ENCODE results near the gene BIN1.

The BIN1 gene, protein sequence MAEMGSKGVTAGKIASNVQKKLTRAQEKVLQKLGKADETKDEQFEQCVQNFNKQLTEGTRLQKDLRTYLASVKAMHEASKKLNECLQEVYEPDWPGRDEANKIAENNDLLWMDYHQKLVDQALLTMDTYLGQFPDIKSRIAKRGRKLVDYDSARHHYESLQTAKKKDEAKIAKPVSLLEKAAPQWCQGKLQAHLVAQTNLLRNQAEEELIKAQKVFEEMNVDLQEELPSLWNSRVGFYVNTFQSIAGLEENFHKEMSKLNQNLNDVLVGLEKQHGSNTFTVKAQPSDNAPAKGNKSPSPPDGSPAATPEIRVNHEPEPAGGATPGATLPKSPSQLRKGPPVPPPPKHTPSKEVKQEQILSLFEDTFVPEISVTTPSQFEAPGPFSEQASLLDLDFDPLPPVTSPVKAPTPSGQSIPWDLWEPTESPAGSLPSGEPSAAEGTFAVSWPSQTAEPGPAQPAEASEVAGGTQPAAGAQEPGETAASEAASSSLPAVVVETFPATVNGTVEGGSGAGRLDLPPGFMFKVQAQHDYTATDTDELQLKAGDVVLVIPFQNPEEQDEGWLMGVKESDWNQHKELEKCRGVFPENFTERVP

DNA sequence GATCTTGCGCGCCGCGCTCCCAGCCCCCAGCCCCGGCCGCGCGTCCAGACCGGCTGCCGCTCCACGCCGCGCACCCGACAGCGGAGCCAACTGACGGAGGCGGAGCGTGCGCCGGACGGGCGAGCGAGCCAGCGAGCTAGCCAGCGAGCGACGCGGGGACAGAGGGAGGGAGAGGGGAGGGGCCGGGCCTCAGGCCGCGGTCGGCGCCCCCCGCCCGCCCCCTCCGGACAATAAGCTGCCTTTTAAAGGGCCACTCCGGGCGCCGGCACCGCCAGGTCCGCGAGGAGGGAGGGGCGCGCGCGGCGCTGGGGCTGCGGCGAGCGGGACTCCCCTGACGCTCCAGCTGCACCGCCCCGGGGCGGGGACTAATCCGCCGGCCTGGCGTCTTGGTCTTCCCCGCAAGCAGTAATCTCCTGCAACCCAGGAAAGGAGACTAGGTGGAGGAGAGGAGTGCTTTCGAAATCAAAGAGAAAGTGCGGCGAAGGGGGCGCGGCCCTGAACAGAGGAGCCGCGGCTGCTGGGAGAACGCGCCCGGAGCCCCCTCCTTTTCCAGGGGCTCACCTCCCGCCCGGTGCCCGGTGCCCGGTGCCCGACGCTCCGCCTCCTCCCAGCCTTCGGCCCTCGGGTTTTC lies at the start of gene BIN1:
BIN1 (minus strand) TSS at position 164 of the 631 bp plus-strand sequence. CDS start 211 bp downstream, outside the sequence.
- peak; percentile 67 to 84 for DNase-seq

DNA sequence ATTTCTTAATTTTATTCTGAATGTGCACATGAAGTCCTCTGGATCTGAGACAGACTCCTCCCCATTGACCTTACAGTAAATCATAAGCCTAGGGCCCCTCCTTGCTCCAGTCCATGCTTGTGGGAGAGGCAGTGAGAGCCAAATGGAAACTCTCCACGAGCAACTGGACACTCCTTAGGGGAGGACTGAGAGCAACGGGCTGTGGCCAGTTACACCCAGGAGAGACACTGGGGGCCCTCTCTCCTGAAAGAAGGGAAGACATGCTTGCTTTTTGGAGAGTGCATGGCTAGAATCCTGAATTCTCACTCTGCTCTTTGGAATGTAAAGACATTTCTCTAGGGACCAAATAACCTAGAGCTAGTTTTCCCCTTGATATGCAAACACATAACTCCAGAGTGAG lies 49.0 kb upstream of the BIN1 start:
- no peak for DNase-seq

DNA sequence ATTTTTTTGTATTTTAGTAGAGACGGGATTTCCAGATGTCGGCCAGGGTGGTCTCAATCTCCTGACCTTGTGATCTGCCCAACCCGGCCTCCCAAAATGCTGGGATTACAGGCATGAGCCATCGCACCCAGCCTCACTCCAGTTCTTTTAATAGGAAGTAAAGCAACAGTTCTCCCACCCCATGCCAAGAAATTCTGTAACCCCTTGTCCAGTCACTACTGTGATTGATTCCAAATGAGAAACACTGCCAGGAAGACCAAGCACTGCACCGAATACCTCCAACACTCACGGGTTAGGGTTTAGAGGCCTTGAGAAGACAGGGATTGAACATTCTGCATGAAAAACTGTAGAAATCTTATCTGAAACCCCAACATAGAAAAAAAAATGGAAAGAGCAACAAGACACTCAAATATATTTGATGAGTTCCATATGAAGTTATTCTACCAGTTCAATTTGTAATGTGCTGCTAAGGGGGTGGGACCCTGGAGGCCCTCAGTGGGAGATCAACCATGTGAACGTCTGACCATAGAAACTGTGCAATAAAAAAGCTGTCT lies 48.2 kb upstream of the BIN1 start:
- DNase-seq, result no peak

DNA sequence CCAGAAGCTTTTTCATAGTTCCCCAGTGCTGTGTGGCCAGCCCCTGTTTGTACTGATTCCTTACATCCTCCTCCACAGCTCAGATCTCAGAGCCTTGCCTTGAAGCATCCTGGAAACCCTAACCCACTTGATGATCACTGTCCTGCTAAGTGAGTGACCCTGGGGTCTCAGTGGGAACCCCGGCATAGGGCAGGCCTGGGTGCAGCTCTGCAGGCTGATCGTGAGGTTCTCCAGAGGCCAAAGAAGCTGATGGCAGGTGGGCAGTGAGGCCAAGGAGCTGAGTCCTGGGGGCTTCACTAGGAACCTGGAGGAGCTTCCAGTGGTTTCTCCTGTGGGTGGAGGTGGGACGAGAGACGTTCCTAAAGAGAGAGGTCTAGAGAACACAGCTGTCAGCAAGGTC lies 47.4 kb upstream of the BIN1 start:
- DNase-seq, result no peak

DNA sequence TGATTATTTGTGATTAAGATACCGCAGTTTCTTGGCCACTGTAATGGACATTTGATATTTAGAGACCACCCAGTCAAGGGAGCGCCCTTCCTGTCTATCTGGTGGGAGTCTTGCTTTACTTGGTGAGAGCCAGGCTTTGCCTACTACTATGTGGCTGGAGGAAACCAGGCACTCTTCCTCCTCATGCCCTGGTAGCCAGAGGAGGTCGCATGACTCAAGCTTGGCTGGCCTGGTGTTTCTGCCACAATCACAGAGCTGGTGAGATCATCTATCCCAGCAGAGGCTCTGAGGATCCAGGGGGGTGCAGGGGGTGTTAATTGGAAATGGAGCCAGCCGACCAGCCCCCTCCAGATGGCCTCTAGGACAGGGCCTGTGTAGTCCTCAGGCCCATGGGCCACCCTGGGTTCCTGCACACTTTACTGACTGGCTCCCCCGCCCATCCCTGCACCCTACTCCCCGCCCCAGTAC lies 46.8 kb upstream of the BIN1 start:
- no peak for DNase-seq

DNA sequence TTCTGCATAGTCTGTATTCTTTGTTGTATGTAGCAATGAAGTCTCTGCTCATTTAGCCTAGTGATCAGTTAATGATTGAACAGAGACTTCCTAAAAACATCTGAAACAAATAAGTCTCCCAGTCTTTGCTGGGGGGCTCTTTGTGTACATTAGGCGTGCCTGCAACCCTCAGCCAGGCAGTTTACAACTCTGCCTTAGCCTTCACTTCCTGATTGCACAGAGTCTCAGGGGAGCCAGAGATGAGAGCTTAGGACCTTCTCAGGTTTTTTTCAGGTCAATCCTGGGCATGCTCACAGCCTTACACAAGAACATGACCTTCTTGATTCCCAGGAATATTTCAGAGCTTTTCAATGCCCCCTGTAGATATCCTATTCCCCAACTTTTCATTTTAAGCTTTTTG lies 44.0 kb upstream of the BIN1 start:
- no peak for DNase-seq

DNA sequence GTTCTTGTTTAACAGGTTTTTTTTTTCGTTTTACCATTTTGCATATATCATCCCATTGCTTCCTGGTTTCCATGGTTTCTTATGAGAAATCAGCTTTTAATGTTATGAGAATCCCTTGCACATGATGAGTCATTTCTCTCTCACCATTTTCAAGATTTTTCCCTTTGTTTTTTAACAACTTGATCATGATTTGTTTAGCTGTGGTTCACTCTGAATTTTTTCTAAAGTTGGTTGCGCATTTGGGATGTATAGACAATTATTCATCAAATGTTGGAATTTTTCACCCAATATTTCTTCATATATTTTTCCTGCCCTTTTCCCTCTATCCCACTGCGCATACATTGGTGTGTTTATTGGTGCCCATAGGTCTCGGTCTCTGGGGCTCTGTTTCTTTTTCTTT lies 42.4 kb upstream of the BIN1 start:
- DNase-seq, result no peak

DNA sequence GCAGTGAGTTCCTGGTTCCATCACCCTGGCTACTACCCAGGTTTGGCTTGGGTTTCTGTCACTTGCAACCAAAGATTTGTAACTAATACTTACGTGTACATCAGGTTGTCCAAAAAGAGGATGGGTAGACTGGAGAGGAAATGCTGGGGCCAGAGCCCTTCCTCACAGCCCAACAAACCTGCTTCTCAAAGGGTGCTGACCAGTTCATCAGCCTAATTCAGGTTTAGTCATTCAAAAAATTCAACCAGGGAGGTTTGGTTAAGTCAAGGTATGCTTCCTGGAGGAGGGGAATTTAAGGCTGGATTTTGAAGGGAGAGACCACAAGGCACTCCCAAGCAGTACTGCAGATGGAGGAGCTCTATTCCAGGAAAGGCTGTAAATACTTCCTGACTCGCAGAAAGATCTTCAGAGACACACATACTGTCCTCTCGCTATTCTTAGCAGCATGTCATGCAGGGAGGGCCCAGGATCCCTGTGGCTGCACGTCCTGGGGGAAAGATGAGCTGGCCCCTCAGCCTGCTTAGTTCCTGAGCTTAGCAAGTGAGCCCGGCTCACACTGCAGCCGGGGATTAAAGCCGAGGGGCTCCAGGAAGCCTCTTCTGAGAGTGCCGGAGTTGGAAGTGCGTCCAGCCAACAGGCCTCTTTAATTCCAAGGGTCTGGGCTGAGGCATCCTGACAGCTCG lies 40.0 kb upstream of the BIN1 start:
- DNase-seq, result no peak

DNA sequence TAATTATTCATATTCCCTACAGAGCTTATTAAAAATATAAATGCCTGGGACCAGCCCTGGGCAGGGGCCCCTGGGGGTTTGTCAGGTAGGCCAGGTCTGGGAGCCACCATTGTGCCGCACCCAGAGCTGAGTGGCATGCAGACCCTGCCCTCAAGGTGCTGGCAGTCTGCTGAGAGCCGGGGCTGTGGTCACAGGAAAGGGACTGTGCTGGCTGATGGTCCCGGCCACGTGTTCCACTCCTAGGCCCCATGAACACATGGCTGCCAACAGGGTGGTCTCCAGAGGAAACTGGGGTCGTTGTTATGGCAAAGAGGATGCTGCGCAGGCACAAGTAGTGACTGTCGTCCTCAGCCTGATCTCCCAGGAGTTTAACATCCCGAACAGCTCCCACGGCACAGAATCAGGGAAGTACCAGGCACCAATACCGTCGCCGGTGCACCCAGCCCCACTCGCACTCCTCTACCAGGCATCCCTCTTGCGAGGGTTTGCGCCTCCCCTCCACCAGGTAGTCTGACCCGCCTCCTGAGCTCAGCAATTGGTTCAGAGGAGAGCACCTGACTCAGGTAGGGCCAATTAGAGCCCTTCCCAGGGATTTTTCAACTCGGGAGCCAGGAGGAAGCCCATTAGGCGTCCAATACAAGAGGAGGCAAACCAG lies 39.2 kb upstream of the BIN1 start:
- no peak for DNase-seq

DNA sequence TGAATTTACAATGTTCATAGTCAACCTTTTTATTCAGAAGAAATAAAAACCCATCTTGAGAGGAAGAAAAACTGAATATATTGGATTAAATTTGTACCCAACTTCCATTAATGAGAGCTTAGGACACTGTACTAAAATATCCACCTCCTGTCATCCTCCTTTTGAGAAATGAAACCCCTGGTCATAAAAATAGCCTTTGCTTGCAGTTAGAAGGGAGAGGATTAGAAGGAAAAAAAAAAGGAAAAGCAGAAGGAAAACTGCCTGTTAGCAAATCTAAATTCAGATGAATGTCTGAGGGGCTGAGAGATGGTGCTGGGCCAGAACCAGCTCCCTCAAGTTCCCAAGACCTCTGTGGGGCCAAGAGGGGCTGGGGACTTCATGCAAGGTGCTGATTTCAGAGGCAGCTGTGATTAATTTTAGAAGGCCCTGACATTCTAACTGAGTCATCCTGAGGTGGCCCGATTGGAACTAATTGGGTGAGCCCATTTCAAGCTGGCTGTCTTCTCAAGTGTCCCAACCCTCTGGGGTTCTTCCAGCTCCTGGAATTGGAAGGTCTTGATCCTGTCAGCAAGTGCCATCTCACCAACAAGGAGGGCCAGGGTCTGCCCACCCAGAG lies 38.4 kb upstream of the BIN1 start:
- no peak for DNase-seq

DNA sequence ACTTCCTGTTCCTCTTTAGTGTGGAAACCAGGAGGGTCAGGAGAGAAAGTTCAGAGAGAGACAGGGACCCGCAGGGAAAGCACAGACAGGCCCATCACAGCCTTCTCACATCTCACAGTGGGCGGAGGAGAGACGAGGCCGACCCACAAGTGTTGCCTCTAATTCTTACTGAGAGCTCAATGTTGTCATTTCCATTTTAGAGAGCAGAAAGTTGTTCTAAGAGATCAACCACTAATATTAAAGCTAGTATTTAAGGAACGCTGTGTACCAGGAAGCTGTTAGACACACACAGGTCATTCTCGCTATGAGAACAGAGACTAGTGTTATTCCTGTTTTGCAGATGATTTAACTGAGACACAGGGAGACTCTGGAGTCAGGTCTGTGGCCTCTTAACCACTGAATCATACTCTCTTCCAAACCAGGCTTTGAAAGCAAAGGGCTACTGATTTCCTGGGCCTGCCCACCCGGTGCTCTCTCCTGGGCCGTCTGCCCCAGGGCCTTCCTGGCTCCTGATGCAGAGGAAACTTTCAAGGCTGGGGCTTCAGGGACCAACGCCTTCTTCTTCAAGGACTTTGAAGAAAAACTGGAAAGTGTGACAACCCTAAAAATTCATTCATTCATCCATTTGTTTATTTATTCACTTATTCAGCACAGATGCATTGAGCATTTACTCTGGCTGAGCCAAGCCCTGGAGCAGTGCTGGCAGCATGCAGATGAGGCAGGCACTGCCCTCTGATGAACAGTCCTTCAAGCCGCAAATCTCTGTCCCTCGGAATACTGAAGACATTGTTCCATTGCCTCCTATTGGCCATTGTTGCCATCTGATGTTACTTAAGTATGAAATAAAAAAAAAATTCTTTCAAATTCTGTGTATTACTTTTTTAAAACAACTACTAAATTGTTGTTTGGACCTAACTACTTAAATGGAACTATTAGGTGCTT lies 37.2 kb upstream of the BIN1 start:
- no peak for DNase-seq

DNA sequence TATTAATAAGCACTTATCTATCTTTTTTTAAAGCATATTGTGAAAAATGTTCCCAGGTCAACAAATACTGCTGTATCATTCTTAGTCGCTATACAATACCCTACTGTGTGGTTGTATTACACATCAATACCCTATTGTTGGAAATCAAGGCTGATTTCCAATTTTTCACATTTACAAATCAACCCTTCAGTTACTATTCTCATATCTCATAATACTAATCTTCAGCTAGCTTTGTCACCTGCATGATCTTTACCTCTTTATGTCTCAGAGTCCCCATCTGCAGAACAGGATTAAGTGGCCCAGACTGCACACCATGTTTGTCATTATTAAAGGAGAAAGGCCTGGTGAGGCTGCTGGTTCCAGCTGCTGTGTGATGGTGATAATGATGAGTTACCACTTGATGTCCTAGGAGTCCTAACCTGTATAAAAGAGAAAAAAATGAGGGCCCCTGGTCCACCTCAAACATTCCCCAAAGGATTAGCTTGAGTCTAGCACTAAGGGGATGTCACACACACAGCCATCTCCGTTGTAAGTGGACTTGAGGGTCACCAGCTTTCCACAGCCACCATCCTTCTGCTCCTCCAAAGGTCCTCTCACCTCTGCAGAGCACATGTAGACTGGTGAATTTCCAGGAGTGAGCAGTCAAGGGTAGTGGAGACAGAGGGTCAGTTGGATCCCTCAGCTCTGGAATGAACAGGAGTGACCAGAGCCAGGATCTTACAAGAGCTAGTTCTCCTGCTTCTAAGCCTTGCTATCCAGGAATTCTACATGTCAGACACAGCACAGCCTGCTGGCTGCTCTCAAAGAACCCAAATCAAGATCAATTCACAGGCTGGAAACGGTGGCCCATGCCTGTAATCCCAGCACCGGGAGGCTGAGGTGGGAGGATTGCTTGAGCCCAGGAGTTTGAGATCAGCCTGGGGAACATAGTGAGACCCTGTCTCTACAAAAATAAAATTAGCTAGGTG lies 36.0 kb upstream of the BIN1 start:
- DNase-seq, result no peak

DNA sequence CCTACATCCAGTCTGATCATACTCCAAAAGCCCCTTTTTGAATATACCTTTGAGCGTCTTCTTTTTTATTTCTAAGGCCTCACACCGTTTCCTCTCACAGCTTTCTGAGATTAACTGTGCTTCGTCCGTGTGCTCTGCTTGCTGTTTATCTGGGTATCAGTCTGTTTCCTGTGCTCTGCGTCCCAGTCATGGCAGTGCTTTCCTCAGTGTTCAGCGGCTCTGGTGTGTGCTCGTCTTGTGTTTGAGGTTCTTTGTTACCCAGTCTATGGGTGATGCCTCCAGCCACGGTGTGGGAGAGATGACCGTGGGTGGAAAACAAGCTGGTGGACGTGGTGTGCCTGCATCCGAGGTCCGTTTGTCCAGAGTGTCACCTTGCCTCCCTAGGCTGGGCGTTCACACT lies 33.6 kb upstream of the BIN1 start:
- no peak for DNase-seq

DNA sequence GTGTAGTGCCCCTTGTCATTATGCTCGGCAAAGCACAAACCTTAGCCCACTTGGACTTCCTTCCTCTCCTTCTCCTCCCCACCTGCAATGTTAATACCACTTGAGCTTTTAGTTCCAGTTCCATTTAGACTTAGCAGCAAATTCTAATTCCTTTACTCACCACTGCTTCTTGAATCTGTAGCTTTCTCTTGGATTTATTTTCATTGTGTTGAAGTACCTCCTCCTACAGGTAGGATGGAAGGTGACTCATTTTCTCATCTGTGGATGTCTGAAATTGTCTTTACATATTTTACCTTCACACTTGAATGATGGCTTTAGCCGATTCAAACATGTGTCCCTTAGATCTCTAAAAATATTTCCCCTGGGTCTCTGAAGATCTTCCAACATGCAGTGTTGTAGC lies 32.8 kb upstream of the BIN1 start:
- DNase-seq, result no peak

DNA sequence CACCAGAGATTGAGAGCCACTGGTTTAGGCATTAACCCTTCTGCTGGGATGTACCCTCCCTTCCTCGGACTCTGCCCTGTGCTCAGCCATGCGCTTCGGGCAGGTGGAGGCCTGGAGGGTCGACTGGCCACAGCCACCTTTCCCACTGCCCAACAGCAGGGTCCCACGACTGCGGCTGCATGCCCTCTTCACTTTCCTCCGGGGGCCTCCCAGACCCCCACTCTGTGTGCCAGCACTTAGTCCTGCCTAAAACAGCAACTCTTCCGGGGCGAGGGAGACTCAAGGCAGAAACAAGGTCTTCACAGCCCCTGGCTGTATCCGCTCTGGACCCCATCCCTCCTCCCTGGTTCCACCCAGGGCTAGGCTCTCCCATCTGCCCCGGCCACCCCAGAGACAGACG lies 31.3 kb upstream of the BIN1 start:
- no peak for DNase-seq

DNA sequence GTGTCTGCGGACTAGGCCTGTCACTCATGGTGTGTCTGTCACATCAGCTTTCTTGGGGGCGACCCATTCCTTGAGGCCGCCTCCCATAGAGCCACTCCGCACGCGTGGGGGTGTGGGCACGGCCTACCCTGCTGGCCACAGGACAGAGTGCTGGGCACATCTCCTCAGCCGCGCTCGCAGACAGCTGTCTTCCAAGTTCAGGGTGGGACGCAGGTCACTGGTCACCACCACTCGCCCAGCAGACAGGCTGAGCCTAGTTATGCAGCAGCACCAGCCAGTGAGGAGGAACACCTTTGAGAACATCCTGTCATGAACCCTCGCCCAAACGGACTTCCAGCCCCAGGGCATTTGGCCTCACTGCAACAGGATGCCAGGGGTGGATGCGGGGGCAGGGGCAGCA lies 30.8 kb upstream of the BIN1 start:
- no peak for DNase-seq

DNA sequence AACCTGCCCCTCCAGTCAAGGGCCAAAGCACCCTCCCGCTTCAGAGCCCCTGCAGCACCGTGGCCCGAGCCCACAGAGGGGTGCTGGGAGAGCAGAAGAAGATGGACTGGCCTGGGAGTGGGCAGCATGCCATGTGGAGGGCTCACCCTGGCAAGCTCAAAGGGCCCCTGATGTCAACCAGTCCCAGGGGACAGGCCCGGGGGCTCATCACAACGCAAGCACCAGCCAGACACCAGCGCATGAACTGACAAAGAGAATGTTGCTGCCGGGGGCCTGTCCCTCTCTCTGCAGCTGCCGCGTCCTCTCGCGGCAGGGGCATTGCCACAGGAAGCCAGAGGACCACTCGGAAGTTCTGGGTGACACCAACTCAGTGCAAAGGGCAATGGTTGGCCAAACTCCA lies 30.3 kb upstream of the BIN1 start:
- DNase-seq, result no peak

DNA sequence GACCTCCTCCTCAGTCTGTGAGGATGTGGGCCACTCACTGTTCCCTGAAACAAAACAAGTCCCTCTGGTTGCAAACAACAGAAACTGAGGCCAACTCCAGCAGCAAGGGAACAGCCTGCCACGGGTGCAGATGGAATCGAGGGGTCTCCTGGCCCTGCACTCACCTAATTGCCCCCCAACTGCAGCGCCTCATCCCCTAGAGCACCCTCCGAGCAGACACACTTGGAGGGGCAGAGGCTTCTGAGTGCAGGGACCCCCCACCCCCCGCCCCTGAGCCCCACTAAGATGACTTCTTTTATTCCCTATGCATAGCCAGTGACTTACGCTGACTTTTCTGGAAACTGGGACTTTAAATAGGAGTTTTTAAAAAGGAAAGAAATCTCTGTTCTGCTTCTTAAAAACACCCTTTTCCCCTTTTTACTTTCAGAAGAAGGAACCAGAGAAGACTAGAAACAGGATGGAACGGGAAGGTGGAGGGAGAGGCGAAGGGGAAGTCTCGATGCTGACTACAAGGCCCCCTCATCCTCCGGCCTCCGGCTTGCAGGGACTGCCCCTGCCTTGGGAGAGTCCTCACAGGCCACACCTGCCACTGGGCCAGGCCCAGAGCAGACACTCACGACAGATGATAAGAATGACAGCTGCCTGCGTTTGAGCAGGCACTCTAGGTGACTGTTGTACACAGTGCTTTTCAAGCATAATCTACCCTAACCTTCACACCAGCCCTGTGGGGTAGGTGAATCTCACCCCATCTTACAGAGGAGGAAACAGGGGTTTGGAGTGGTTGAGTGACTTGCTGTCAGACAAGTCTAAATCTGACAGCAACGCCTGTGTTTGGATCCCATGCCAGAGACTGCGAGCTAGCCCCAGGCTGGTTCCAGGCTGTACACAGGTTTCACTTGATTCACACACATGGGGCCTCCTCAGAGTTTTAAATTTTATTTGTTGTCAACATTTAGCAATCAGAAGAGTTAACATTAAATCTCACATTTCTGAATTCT lies 28.2 kb upstream of the BIN1 start:
- DNase-seq, result no peak

DNA sequence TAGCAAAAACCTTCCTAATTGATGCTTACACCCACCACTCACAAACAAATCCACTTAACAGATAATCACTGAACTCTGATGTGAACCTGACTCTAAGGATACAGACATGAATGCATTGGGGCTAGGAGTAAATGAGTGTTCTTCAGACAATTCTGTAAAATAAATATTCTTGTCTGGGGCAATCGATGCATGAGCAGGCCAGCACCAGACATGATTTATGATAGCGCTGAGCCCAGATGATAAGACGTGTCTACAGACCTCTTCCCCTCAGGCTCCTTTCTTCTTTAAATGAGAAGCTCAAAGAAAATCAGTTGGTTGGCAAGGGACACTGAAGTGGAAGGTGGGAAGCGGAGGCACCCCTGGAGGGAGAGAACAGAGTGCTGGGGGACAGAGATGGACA lies 27.3 kb upstream of the BIN1 start:
- DNase-seq, result no peak

Measured in CD4-positive, alpha-beta T cell treated with Interferon alpha-2 for 1 hour (primary cell).